HepG2 (cell line): ENCODE measurements around the gene NUSAP1. TPM values are rescaled to one million over a fixed set of nuclear protein-coding genes. Genes with fewer than 3 reads are reported as not detected.

Experiments used
- HMGXB4 ChIP-seq, 2 experiments: sonication (generic) in 1 of 2; formaldehyde crosslinking in 1 of 2; IDR thresholded peaks; 2 replicates each; pipeline versions ENCODE4 v1.4.0 to v1.6.1; 2018 to 2020; ENCODE audit warnings: missing genetic modification reagents in 2 of 2, borderline replicate concordance in 1 of 2, low read depth in 1 of 2, mild to moderate bottlenecking in 1 of 2, missing biosample characterization in 1 of 2
- STAT6 ChIP-seq: sonication (generic); formaldehyde crosslinking; IDR thresholded peaks from 2 replicates; pipeline ENCODE4 v1.4.0; 2020; ENCODE audit warnings: missing genetic modification reagents, mild to moderate bottlenecking, borderline replicate concordance
- ZNF24 ChIP-seq: fragments of 450-650 bp; IDR thresholded peaks from 2 replicates; pipeline ENCODE4 v1.6.1; 2017; ENCODE audit warnings: antibody characterized with exemption, mild to moderate bottlenecking
- ZNF414 ChIP-seq: sonication (generic); formaldehyde crosslinking; IDR thresholded peaks from 2 replicates; pipeline ENCODE4 v1.5.0; 2020; ENCODE audit warnings: missing genetic modification reagents
- polyA plus RNA-seq, 8 experiments: library from polyadenylated mRNA; depleted of rRNA in 3 of 8; stranded (reverse) in 7 of 8; unstranded in 1 of 8; fragments of >200 nt; fragmentation: Illumina TruSeq in 4 of 8; extraction: Trizol in 4 of 8; gene quantifications; 2 replicates each; pipeline versions ENCODE4 v1.2.1 to v1.2.3, GENCODE V29; 2011 to 2016; ENCODE audit warnings: low read depth in 4 of 8, missing spikeins in 1 of 8, mixed read lengths in 1 of 8; ENCODE audit not compliant: insufficient read depth in 1 of 8
- total RNA-seq, 5 experiments: library from RNA; depleted of rRNA; stranded (reverse); fragments of >200 nt; fragmentation: Illumina TruSeq; extraction: Trizol; gene quantifications; 2 replicates each; pipeline ENCODE4 v1.2.3, GENCODE V29; 2016; ENCODE audit warnings: low read depth in 1 of 5

The NUSAP1 gene
- total and polyA plus RNA-seq, 2 of the 13 experiments (the other 11 are each of a cell fraction or from before 2014, with no cell fraction given) = 59.5 to 106 TPM

GRCh38 chr15:41417418-41418195, 84.9 kb downstream of the NUSAP1 start (continued):
- TF ChIP-seq ZNF414 (CRISPR knock-in tag) (0 out of 2 replicates have a peak, but pooled peaks have one; percentile 12), HMGXB4 (CRISPR knock-in tag; IDR thresholded peaks at IDR 0.05; ENCODE audit: borderline replicate concordance in 1 of 2, low read depth in 1 of 2) (no peak; a peak in 2 of 4 replicates), STAT6 (CRISPR knock-in tag) (no peak), ZNF24 (no peak)
